ENCODE results near the gene ABCA7.
A peak's percentile ranks its signal among the peaks of the same experiment; 100 is the strongest.

ABCA7 gene

GRCh38 chr19:1094655-1094977, 54.7 kb downstream of the ABCA7 start:
- TF ChIP-seq CTCF (IDR thresholded peaks at IDR 0.05; ENCODE audit: insufficient read depth, low read depth, low read length, missing control alignments): no peak
- no peak for DNase-seq (ENCODE audit: low read depth)
- peak overlapping the region; percentile 95 for H3K4me3 ChIP-seq (ENCODE audit: low read length)

- peak; percentile 98 for DNase-seq (ENCODE audit: low read depth)
- no peak for TF ChIP-seq CTCF (IDR thresholded peaks at IDR 0.05; ENCODE audit: insufficient read depth, low read depth, low read length, missing control alignments)
- H3K4me3 ChIP-seq (ENCODE audit: low read length): peak within 1 kb of the TSS; percentile 95
Observed at GRCh38 chr19:1094978-1095701, 55.2 kb downstream of the ABCA7 start, which contains the start of gene POLR2E. Gene POLR2E, minus strand, starts transcription at chr19:1095375. Its CDS starts 60 bp downstream, at chr19:1095315.

GRCh38 chr19:1097810-1098176, 57.9 kb downstream of the ABCA7 start:
- no peak for DNase-seq (ENCODE audit: low read depth)
- TF ChIP-seq CTCF (IDR thresholded peaks at IDR 0.05; ENCODE audit: insufficient read depth, low read depth, low read length, missing control alignments): no peak
- no peak overlapping the region for H3K4me3 ChIP-seq (ENCODE audit: low read length)

GRCh38 chr19:1098177-1099051, 58.5 kb downstream of the ABCA7 start:
- peak; percentile 93 for DNase-seq (ENCODE audit: low read depth)
- peak; percentile 12 for TF ChIP-seq CTCF (IDR thresholded peaks at IDR 0.05; ENCODE audit: insufficient read depth, low read depth, low read length, missing control alignments)
- no peak overlapping the region for H3K4me3 ChIP-seq (ENCODE audit: low read length)

- no peak overlapping the region for H3K4me3 ChIP-seq (ENCODE audit: low read length)
- DNase-seq (ENCODE audit: low read depth): no peak
- no peak for TF ChIP-seq CTCF (IDR thresholded peaks at IDR 0.05; ENCODE audit: insufficient read depth, low read depth, low read length, missing control alignments)
Observed at GRCh38 chr19:1101337-1101698, 61.4 kb downstream of the ABCA7 start.

GRCh38 chr19:1102407-1103131, 62.7 kb downstream of the ABCA7 start:
- peak; percentile 98 for DNase-seq (ENCODE audit: low read depth)
- no peak overlapping the region for H3K4me3 ChIP-seq (ENCODE audit: low read length)
- TF ChIP-seq CTCF (IDR thresholded peaks at IDR 0.05; ENCODE audit: insufficient read depth, low read depth, low read length, missing control alignments): no peak
